Measurements from ENCODE around the gene SASH1. TPM values are rescaled to one million over a fixed set of nuclear protein-coding genes. Genes with fewer than 3 reads are reported as not detected.

SASH1 gene
- total and polyA plus RNA-seq, 2 experiments from 2014 or later: 7.5 to 7.8 TPM

DNA sequence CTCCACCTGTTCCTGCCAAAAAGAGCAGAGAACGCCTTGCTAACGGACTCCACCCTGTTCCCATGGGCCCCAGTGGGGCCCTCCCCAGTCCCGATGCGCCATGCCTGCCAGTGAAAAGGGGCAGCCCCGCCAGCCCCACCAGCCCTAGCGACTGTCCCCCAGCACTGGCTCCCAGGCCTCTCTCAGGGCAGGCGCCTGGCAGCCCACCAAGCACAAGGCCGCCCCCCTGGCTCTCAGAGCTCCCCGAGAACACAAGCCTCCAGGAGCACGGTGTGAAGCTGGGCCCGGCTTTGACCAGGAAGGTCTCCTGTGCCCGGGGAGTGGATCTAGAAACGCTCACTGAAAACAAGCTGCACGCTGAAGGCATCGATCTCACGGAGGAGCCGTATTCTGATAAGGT, 201.8 kb downstream of the SASH1 start:
- H3K36me3 ChIP-seq (replicated peaks; ENCODE audit: insufficient read depth, low read depth): no peaks in the 10 kb centered on the region
- no peaks in the 10 kb centered on the region for H3K9me2 ChIP-seq (replicated peaks; ENCODE audit: insufficient read depth)
- 98% methylated on average over 17 of the region's 17 CpGs for WGBS (ENCODE audit: low lambda C conversion rate, missing lambda C conversion rate)
- DNase-seq (ENCODE audit: low spot score): no peak
- TF ChIP-seq EZH2 (IDR thresholded peaks at IDR 0.05; ENCODE audit: borderline replicate concordance) (no peak), EZH2phosphoT487 (IDR thresholded peaks at IDR 0.05; ENCODE audit: low read depth, severe bottlenecking, unreplicated experiment) (no peak)
- no peak overlapping the region for H2AFZ ChIP-seq
- no peaks in the 10 kb centered on the region for H3K9me3 ChIP-seq (ENCODE audit: low read depth)
- H3K4me3 ChIP-seq: no peak overlapping the region
- no peaks in the 10 kb centered on the region for H3K27me3 ChIP-seq
- no peaks in the 10 kb centered on the region for H3K79me2 ChIP-seq
- H3K4me1 ChIP-seq (ENCODE audit: insufficient read depth): no peaks in the 10 kb centered on the region
- no peak overlapping the region for H3K4me2 ChIP-seq
- no peak overlapping the region for H3K27ac ChIP-seq
- H4K20me1 ChIP-seq (ENCODE audit: insufficient read depth, poor library complexity, severe bottlenecking): no peaks in the 10 kb centered on the region

DNA sequence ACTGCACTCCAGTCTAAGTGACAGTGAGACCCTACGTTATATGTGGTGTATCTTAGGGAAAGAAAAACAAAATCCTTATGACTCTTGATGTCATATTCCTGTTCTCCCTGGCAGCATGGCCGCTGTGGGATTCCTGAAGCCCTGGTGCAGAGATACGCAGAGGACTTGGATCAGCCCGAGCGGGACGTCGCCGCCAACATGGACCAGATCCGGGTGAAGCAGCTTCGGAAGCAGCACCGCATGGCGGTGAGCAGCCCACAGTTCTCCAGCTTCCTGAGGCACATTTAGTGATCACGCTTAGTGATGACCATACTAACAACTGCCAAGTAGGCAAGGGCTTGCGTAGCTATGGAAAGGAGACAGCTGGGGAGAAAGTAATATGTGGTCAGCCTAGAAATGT, 203.3 kb downstream of the SASH1 start:
- H3K36me3 ChIP-seq (replicated peaks; ENCODE audit: insufficient read depth, low read depth): no peaks in the 10 kb centered on the region
- H3K4me3 ChIP-seq: no peak overlapping the region
- no peak for DNase-seq (ENCODE audit: low spot score)
- no peak overlapping the region for H3K4me2 ChIP-seq
- no peaks in the 10 kb centered on the region for H3K79me2 ChIP-seq
- no peaks in the 10 kb centered on the region for H3K9me3 ChIP-seq (ENCODE audit: low read depth)
- TF ChIP-seq EZH2phosphoT487 (IDR thresholded peaks at IDR 0.05; ENCODE audit: low read depth, severe bottlenecking, unreplicated experiment) (no peak), EZH2 (IDR thresholded peaks at IDR 0.05; ENCODE audit: borderline replicate concordance) (no peak)
- TF ChIP-seq, protein P1, sequence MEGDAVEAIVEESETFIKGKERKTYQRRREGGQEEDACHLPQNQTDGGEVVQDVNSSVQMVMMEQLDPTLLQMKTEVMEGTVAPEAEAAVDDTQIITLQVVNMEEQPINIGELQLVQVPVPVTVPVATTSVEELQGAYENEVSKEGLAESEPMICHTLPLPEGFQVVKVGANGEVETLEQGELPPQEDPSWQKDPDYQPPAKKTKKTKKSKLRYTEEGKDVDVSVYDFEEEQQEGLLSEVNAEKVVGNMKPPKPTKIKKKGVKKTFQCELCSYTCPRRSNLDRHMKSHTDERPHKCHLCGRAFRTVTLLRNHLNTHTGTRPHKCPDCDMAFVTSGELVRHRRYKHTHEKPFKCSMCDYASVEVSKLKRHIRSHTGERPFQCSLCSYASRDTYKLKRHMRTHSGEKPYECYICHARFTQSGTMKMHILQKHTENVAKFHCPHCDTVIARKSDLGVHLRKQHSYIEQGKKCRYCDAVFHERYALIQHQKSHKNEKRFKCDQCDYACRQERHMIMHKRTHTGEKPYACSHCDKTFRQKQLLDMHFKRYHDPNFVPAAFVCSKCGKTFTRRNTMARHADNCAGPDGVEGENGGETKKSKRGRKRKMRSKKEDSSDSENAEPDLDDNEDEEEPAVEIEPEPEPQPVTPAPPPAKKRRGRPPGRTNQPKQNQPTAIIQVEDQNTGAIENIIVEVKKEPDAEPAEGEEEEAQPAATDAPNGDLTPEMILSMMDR (IDR thresholded peaks at IDR 0.05; ENCODE audit: poor library complexity): no peak
- WGBS (ENCODE audit: low lambda C conversion rate, missing lambda C conversion rate): 96% methylated on average over 14 of the region's 14 CpGs
- no peak overlapping the region for H3K27ac ChIP-seq
- H3K27me3 ChIP-seq: no peaks in the 10 kb centered on the region
- H3K9me2 ChIP-seq (replicated peaks; ENCODE audit: insufficient read depth): no peaks in the 10 kb centered on the region
- no peaks in the 10 kb centered on the region for H4K20me1 ChIP-seq (ENCODE audit: insufficient read depth, poor library complexity, severe bottlenecking)
- no peak overlapping the region for H2AFZ ChIP-seq
- H3K4me1 ChIP-seq (ENCODE audit: insufficient read depth): no peaks in the 10 kb centered on the region

DNA sequence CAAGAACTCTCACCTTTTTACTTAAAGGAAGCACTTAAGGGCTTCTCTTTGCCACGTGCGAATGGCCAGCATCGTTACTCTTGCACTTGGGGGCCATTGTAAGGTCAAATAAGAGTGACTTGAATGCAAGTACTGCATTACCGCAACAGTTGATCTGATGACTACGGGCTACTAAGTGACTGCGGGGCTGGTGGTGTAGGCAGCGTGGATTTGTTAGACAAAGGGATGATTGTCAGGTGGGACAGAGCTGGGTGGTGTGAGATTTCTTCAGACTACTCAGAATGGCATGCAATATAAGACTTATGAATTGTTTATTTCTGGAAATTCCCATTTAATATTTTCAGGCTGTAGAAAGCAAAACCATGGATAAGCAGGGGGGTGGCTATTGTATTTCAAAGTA, 204.5 kb downstream of the SASH1 start:
- Histone ChIP-seq H3K4me2 (no peak overlapping the region), H3K9me2 (replicated peaks; ENCODE audit: insufficient read depth) (no peaks in the 10 kb centered on the region), H4K20me1 (ENCODE audit: insufficient read depth, poor library complexity, severe bottlenecking) (no peaks in the 10 kb centered on the region), H3K9me3 (ENCODE audit: low read depth) (no peaks in the 10 kb centered on the region), H3K4me1 (ENCODE audit: insufficient read depth) (no peaks in the 10 kb centered on the region), H3K79me2 (no peaks in the 10 kb centered on the region), H3K27me3 (no peaks in the 10 kb centered on the region), H3K27ac (no peak overlapping the region), H2AFZ (no peak overlapping the region), H3K4me3 (no peak overlapping the region), H3K36me3 (replicated peaks; ENCODE audit: insufficient read depth, low read depth) (no peaks in the 10 kb centered on the region)
- TF ChIP-seq EZH2 (IDR thresholded peaks at IDR 0.05; ENCODE audit: borderline replicate concordance) (no peak), EZH2phosphoT487 (IDR thresholded peaks at IDR 0.05; ENCODE audit: low read depth, severe bottlenecking, unreplicated experiment) (no peak)
- TF ChIP-seq, protein P1 (IDR thresholded peaks at IDR 0.05; ENCODE audit: poor library complexity): no peak
- WGBS (ENCODE audit: low lambda C conversion rate, missing lambda C conversion rate): 95% methylated on average over 7 of the region's 7 CpGs
- no peak for DNase-seq (ENCODE audit: low spot score)

DNA sequence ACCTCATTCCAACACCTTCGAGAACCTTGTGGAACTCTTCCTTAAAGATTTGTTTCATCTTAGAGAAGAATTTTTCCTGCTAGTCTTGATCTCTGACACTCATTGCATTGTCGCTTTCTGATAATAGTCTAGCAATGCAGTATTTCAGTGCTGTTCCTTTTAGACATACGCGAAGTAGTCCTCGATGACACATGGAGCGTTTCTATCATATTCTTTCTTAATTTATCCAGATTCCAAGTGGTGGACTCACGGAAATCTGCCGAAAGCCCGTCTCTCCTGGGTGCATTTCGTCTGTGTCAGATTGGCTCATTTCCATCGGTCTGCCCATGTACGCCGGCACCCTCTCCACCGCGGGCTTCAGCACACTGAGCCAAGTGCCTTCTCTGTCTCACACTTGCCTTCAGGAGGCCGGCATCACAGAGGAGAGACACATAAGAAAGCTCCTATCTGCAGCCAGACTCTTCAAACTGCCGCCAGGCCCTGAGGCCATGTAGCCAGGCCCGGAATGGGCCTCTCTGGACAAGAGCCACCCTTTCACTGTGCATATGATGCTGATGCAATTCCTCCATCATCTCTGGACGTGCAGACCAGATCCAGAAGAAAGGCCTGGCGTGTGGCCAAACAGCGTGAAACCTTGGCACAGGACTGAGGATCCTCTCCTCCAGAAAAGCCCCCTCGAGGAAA, 205.6 kb downstream of the SASH1 start:
- Histone ChIP-seq H3K27ac (no peak overlapping the region), H3K9me2 (replicated peaks; ENCODE audit: insufficient read depth) (no peaks in the 10 kb centered on the region), H2AFZ (no peak overlapping the region), H4K20me1 (ENCODE audit: insufficient read depth, poor library complexity, severe bottlenecking) (no peaks in the 10 kb centered on the region), H3K36me3 (replicated peaks; ENCODE audit: insufficient read depth, low read depth) (no peaks in the 10 kb centered on the region), H3K4me2 (no peak overlapping the region), H3K4me3 (no peak overlapping the region), H3K9me3 (ENCODE audit: low read depth) (no peaks in the 10 kb centered on the region), H3K4me1 (ENCODE audit: insufficient read depth) (no peaks in the 10 kb centered on the region), H3K79me2 (no peaks in the 10 kb centered on the region), H3K27me3 (no peaks in the 10 kb centered on the region)
- 88% methylated on average over 22 of the region's 22 CpGs for WGBS (ENCODE audit: low lambda C conversion rate, missing lambda C conversion rate)
- no peak for DNase-seq (ENCODE audit: low spot score)
- TF ChIP-seq EZH2phosphoT487 (IDR thresholded peaks at IDR 0.05; ENCODE audit: low read depth, severe bottlenecking, unreplicated experiment) (no peak), EZH2 (IDR thresholded peaks at IDR 0.05; ENCODE audit: borderline replicate concordance) (no peak)
- TF ChIP-seq, protein P1 (IDR thresholded peaks at IDR 0.05; ENCODE audit: poor library complexity): no peak
